AG09319 (cell line): ENCODE results near the gene EPB41L1.

Experiments
- DNase-seq: peaks from one replicate; pipeline ENCODE4 v3.0.0-alpha.2; 2010; ENCODE audit warnings: low read depth; ENCODE audit errors: extremely low read depth
- CTCF ChIP-seq: IDR thresholded peaks from 2 replicates; pipeline ENCODE4 v1.5.1; 2011; ENCODE audit warnings: low read depth, mild to moderate bottlenecking, inconsistent platforms, low read length, moderate library complexity

The EPB41L1 gene

GRCh38 chr20:36261389-36262105, 107.0 kb downstream of the EPB41L1 start:
- no peak for TF ChIP-seq CTCF
- no peak for DNase-seq

- no peak for DNase-seq
- no peak for TF ChIP-seq CTCF
Measured at GRCh38 chr20:36262440-36262839, 107.9 kb downstream of the EPB41L1 start.

GRCh38 chr20:36264426-36265246, 110.1 kb downstream of the EPB41L1 start:
- no peak for DNase-seq
- no peak for TF ChIP-seq CTCF

GRCh38 chr20:36266189-36266588, 111.6 kb downstream of the EPB41L1 start:
- TF ChIP-seq CTCF = no peak
- no peak for DNase-seq

GRCh38 chr20:36267605-36268381, 113.3 kb downstream of the EPB41L1 start:
- DNase-seq = no peak

More at GRCh38 chr20:36267605-36268381, 113.3 kb downstream of the EPB41L1 start:
- no peak for TF ChIP-seq CTCF
